HG03432 (cell line): ENCODE results near the gene ACTG1.

Experiments used
- ATAC-seq: cut with Tn5 transposase; IDR thresholded peaks from one replicate; pipeline ENCODE4 v1.9.1; 2021; ENCODE audit warnings: mild to moderate bottlenecking, moderate library complexity; ENCODE audit not compliant: unreplicated experiment

ACTG1 gene

GRCh38 chr17:81483085-81483861 is 29.3 kb downstream of the ACTG1 start:
- ATAC-seq = no peak

- no peak for ATAC-seq
Measured at GRCh38 chr17:81482673-81483072, 29.9 kb downstream of the ACTG1 start.

GRCh38 chr17:81481815-81482505 is 30.6 kb downstream of the ACTG1 start:
- ATAC-seq = no peak

- ATAC-seq = no peak
Measured at GRCh38 chr17:81481073-81481799, 31.4 kb downstream of the ACTG1 start.

GRCh38 chr17:81480140-81481072 is 32.2 kb downstream of the ACTG1 start:
- no peak for ATAC-seq

GRCh38 chr17:81479175-81480071 is 33.2 kb downstream of the ACTG1 start:
- no peak for ATAC-seq

GRCh38 chr17:81478119-81478518 is 34.5 kb downstream of the ACTG1 start:
- ATAC-seq = no peak

GRCh38 chr17:81477173-81477572 is 35.4 kb downstream of the ACTG1 start:
- no peak for ATAC-seq

- ATAC-seq = no peak
Measured at GRCh38 chr17:81476635-81477034, 36.0 kb downstream of the ACTG1 start.

GRCh38 chr17:81476097-81476496 is 36.5 kb downstream of the ACTG1 start:
- no peak for ATAC-seq

- no peak for ATAC-seq
Measured at GRCh38 chr17:81474958-81475357, 37.6 kb downstream of the ACTG1 start.

GRCh38 chr17:81473019-81473418 is 39.6 kb downstream of the ACTG1 start:
- ATAC-seq = no peak

- no peak for ATAC-seq
Measured at GRCh38 chr17:81471818-81472456, 40.7 kb downstream of the ACTG1 start.

GRCh38 chr17:81470944-81471817 is 41.4 kb downstream of the ACTG1 start:
- ATAC-seq = no peak

- no peak for ATAC-seq
Measured at GRCh38 chr17:81470270-81470943, 42.2 kb downstream of the ACTG1 start.

GRCh38 chr17:81469266-81469665 is 43.3 kb downstream of the ACTG1 start:
- ATAC-seq = no peak

- no peak for ATAC-seq
Measured at GRCh38 chr17:81468770-81469121, 43.9 kb downstream of the ACTG1 start.
